ENCODE measurements around the gene SLX9.

DNA sequence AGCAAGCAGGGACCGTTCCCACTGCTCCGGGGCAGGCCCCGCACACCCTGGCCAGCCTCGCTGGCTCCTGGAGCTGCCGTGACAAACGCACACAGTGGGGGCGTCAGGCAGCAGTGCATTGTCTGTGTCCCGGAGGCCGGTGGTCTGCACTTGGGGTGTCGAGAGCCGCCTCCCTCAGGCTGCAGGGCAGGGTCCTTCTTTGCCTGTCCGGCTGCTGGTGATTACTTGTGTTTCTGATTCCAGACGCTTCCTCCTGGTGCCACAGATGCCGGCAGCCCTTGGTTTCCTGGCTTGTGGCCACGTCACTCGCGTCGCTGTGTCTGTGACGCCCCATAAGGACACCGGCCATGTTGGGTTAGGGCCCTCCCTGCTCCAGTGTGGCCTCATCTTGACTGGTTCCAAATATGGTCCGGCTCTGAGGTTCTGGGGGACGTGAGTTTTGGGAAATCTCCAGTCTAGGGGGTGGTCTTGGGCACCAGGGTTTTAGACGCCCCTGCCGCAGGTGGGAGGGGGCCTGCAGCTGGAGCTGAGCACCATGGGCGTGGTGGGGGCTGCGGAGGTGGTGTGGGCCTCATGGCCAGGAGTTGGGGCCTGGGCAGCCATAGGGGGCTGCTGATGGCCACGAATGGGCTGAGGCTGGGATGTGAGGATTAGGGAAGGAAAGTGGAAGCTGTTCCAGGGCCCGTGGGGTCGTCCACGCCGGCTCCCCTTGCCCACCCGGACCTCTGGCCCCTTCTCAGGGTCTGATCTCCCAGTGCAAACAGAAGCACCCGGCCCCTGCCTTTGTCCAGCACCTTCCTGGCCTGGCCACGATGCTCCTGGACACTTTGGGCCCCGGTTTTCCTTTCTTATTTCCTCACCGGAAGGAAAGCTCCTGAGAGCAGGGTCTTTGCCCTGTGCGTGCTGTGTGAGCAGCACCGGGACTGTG is 41.0 kb downstream of the SLX9 start:
- TF ChIP-seq EZH2 (IDR thresholded peaks at IDR 0.05; ENCODE audit: borderline replicate concordance, low read depth, low read length, severe bottlenecking) (no peak), POLR2A (IDR thresholded peaks at IDR 0.05; ENCODE audit: low read depth, low read length) (no peak), FOS (IDR thresholded peaks at IDR 0.05; ENCODE audit: borderline replicate concordance, insufficient read depth, low read length) (no peak)
- TF ChIP-seq, protein P1, sequence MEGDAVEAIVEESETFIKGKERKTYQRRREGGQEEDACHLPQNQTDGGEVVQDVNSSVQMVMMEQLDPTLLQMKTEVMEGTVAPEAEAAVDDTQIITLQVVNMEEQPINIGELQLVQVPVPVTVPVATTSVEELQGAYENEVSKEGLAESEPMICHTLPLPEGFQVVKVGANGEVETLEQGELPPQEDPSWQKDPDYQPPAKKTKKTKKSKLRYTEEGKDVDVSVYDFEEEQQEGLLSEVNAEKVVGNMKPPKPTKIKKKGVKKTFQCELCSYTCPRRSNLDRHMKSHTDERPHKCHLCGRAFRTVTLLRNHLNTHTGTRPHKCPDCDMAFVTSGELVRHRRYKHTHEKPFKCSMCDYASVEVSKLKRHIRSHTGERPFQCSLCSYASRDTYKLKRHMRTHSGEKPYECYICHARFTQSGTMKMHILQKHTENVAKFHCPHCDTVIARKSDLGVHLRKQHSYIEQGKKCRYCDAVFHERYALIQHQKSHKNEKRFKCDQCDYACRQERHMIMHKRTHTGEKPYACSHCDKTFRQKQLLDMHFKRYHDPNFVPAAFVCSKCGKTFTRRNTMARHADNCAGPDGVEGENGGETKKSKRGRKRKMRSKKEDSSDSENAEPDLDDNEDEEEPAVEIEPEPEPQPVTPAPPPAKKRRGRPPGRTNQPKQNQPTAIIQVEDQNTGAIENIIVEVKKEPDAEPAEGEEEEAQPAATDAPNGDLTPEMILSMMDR (IDR thresholded peaks at IDR 0.05; ENCODE audit: extremely low read depth in 1 of 2, insufficient read depth in 1 of 2, low read depth in 1 of 2, low read length in 2 of 2), result no peak

Measured in endothelial cell of umbilical vein (primary cell).